CD14-positive monocyte (primary cell): ENCODE measurements around the gene TRAK2. TPM values are rescaled to one million over a fixed set of nuclear protein-coding genes. Genes with fewer than 3 reads are reported as not detected.
"Not testable (repeated sequence)": the region's sequence is repeated elsewhere in the genome, so short reads cannot be mapped to it uniquely, and the experiment has no call there.

Experiments used
- DNase-seq, 3 donors: peaks; one replicate each; pipeline ENCODE4 v3.0.0-alpha.2; 2011 to 2022
- H2AFZ ChIP-seq: 2 replicates; pipeline ENCODE4 v1.6.0; 2012; ENCODE audit warnings: mild to moderate bottlenecking, low read depth, low read length, inconsistent platforms; ENCODE audit not compliant: insufficient read depth, poor library complexity, severe bottlenecking
- H3K27ac ChIP-seq, 2 donors: 1 replicate in 1 of 2; 2 replicates in 1 of 2; pipeline ENCODE4 v1.5.1; 2012 to 2013; ENCODE audit warnings: low read length in 2 of 2, control low read depth in 1 of 2, inconsistent platforms in 1 of 2, low read depth in 1 of 2, mild to moderate bottlenecking in 1 of 2
- H3K27me3 ChIP-seq, 2 donors: one replicate each; pipeline versions ENCODE4 v1.6.0 to v1.6.1; 2011 to 2013; ENCODE audit warnings: low read length in 2 of 2; ENCODE audit not compliant: control insufficient read depth in 2 of 2, insufficient read depth in 2 of 2
- H3K36me3 ChIP-seq, 2 donors: replicated peaks in 1 of 2; 1 replicate in 1 of 2; 2 replicates in 1 of 2; pipeline versions ENCODE4 v1.5.1 to v1.6.1; 2012 to 2013; ENCODE audit warnings: low read length in 2 of 2, control low read depth in 1 of 2, inconsistent platforms in 1 of 2, mild to moderate bottlenecking in 1 of 2; ENCODE audit not compliant: insufficient read depth in 2 of 2, control insufficient read depth in 1 of 2
- H3K4me1 ChIP-seq, 2 donors: 1 replicate in 1 of 2; 2 replicates in 1 of 2; pipeline versions ENCODE4 v1.5.1 to v1.6.1; 2012 to 2013; ENCODE audit warnings: low read length in 2 of 2, control low read depth in 1 of 2, inconsistent platforms in 1 of 2, mild to moderate bottlenecking in 1 of 2, moderate library complexity in 1 of 2; ENCODE audit not compliant: insufficient read depth in 2 of 2, control insufficient read depth in 1 of 2
- H3K4me2 ChIP-seq: replicated peaks from 2 replicates; pipeline ENCODE3; 2012; ENCODE audit warnings: low read length, moderate library complexity, mild to moderate bottlenecking; ENCODE audit not compliant: poor library complexity, severe bottlenecking; ENCODE audit errors: extremely low read depth
- H3K4me3 ChIP-seq, 3 experiments: fragments of 200-600 bp in 1 of 3; sonication (generic) in 1 of 3; replicated peaks in 1 of 3; 1 replicate in 2 of 3; 2 replicates in 1 of 3; pipeline ENCODE4 v1.5.1; 2011 to 2013; ENCODE audit warnings: low read length in 3 of 3, mild to moderate bottlenecking in 3 of 3, control low read depth in 2 of 3, low read depth in 2 of 3, inconsistent platforms in 1 of 3, moderate library complexity in 1 of 3
- H3K79me2 ChIP-seq: 2 replicates; pipeline ENCODE4 v1.6.0; 2012; ENCODE audit warnings: mild to moderate bottlenecking, control low read depth, inconsistent platforms, low read length, moderate library complexity; ENCODE audit not compliant: insufficient read depth
- H3K9ac ChIP-seq: 2 replicates; pipeline ENCODE4 v1.6.0; 2017; ENCODE audit warnings: low read length, mild to moderate bottlenecking; ENCODE audit not compliant: insufficient read depth, poor library complexity, severe bottlenecking
- H3K9me3 ChIP-seq, 2 donors: replicated peaks in 1 of 2; 1 replicate in 1 of 2; 2 replicates in 1 of 2; pipeline versions ENCODE4 v1.5.1 to v1.6.1; 2012 to 2013; ENCODE audit warnings: low read length in 2 of 2, control low read depth in 1 of 2; ENCODE audit not compliant: control insufficient read depth in 1 of 2, insufficient read depth in 1 of 2
- H4K20me1 ChIP-seq: 2 replicates; pipeline ENCODE4 v1.6.0; 2012; ENCODE audit warnings: mild to moderate bottlenecking, low read length, control low read depth, moderate library complexity; ENCODE audit not compliant: insufficient read depth
- H3K27ac Mint-ChIP-seq, 7 donors: one replicate each; pipeline ENCODE4 v1.8.0; 2020; ENCODE audit warnings: mild to moderate bottlenecking in 7 of 7, mixed read lengths in 7 of 7, moderate library complexity in 6 of 7, inconsistent platforms in 2 of 7
- H3K27me3 Mint-ChIP-seq, 3 donors: one replicate each; pipeline ENCODE4 v1.8.0; 2021 to 2022; ENCODE audit warnings: low read depth in 3 of 3, mild to moderate bottlenecking in 3 of 3, mixed read lengths in 3 of 3, moderate library complexity in 3 of 3, inconsistent platforms in 1 of 3
- H3K36me3 Mint-ChIP-seq, 2 donors: one replicate each; pipeline ENCODE4 v1.8.0; 2020; ENCODE audit warnings: mixed read lengths in 2 of 2, inconsistent platforms in 1 of 2, mild to moderate bottlenecking in 1 of 2
- H3K4me1 Mint-ChIP-seq: one replicate; pipeline ENCODE4 v1.8.0; 2020; ENCODE audit warnings: mild to moderate bottlenecking, mixed read lengths
- H3K4me3 Mint-ChIP-seq, 2 donors: one replicate each; pipeline ENCODE4 v1.8.0; 2020; ENCODE audit warnings: mild to moderate bottlenecking in 2 of 2, mixed read lengths in 2 of 2, moderate library complexity in 1 of 2
- H3K9me3 Mint-ChIP-seq, 7 donors: one replicate each; pipeline ENCODE4 v1.8.0; 2020 to 2022; ENCODE audit warnings: mixed read lengths in 7 of 7, mild to moderate bottlenecking in 6 of 7, moderate library complexity in 6 of 7, inconsistent platforms in 2 of 7
- CTCF ChIP-seq: fragments of 200-600 bp; IDR thresholded peaks from one replicate; pipeline ENCODE4 v1.8.0; 2022; ENCODE audit warnings: antibody characterized with exemption, mild to moderate bottlenecking
- WGBS: methylation state at CpG from one replicate; pipeline ENCODE4 v1.1.5; 2013; ENCODE audit warnings: missing lambda C conversion rate; ENCODE audit not compliant: insufficient coverage; 5-methylcytosine and 5-hydroxymethylcytosine counted together
- intact Hi-C, 2 donors: fragments of 100-400 bp; cut with micrococcal nuclease; formaldehyde crosslinking; loops; one replicate each; pipeline versions ENCODE4 v1.15.0 to v1.15.1; 2023
- polyA plus RNA-seq, 3 donors: library from polyadenylated mRNA; depleted of rRNA in 1 of 3; unstranded in 2 of 3; stranded (reverse) in 1 of 3; fragments of 300-500 nt in 2 of 3; fragments of >200 nt in 1 of 3; fragmentation: Illumina TruSeq in 2 of 3; gene quantifications; 1 replicate in 2 of 3; 2 replicates in 1 of 3; pipeline ENCODE4 v1.2.3, GENCODE V29; 2012 to 2021

TRAK2 gene
- polyA plus RNA-seq, 3 donors: 7.6 to 16.8 (median 15.3) TPM

- 100% methylated on average over 1 of the region's 7 CpGs for WGBS
- Mint-ChIP-seq H3K27ac (peak overlapping the region in 1 of 7 donors; percentile 46), H3K4me1 (peaks cover 5% of the 10 kb centered on the region), H3K27me3 (no peaks in the 10 kb centered on the region), H3K9me3 (peaks cover 0 to 2% (median 0%) of the 10 kb centered on the region in 7 donors), H3K36me3 (peaks cover 0 to 6% of the 10 kb centered on the region in 2 donors), H3K4me3 (no peak overlapping the region)
- intact Hi-C loops: loop anchor here in 1 of 2 donors (10.0 kb wide), 1 partner anchor 343 kb away; the partner anchor contains the start of gene ALS2
- Histone ChIP-seq H3K4me2 (no peak overlapping the region), H3K4me1 (peaks cover 4 to 9% of the 10 kb centered on the region in 2 donors), H2AFZ (no peak overlapping the region), H3K9me3 (no peaks in the 10 kb centered on the region), H3K79me2 (peaks cover 52% of the 10 kb centered on the region), H3K36me3 (no peaks in the 10 kb centered on the region), H3K27ac (no peak overlapping the region), H3K27me3 (no peaks in the 10 kb centered on the region), H3K4me3 (no peak overlapping the region), H3K9ac (no peak overlapping the region), H4K20me1 (peaks cover 35% of the 10 kb centered on the region)
- TF ChIP-seq CTCF: no peak
- DNase-seq: no peak
Measured at GRCh38 chr2:201441409-201441808, 9.8 kb downstream of the TRAK2 start.

DNA sequence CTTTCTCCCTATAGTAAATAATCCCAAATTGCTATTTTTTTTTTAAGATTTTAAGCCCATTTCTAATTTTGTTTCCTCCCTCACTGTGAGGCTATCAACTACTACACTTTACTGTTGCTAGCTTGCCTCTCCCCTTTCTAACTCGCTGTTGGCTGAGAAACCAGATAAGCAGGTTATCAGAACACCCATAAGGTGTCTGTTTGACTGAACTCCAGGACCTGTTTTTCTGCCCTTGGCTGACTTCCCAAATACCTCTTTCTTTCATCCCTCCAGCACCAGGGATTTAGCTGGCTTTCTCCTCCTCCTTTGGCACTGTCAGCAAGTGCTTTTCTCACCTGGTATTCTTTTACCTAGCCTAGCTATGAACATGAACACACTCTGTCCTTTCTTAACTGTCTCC is 11.1 kb downstream of the TRAK2 start:
- H4K20me1 ChIP-seq: peaks cover 34% of the 10 kb centered on the region
- no peaks in the 10 kb centered on the region for H3K36me3 ChIP-seq
- no peak overlapping the region for H3K4me2 ChIP-seq
- 40% methylated on average over 1 of the region's 1 CpG for WGBS
- intact Hi-C loops: loop anchor here in 1 of 2 donors (10.0 kb wide), 1 partner anchor 345 kb away; the partner anchor contains the start of gene ALS2
- peaks cover 4 to 7% of the 10 kb centered on the region in 2 donors for H3K4me1 ChIP-seq
- no peaks in the 10 kb centered on the region for H3K4me1 Mint-ChIP-seq
- peaks cover 0 to 6% of the 10 kb centered on the region in 2 donors for H3K36me3 Mint-ChIP-seq
- no peaks in the 10 kb centered on the region for H3K27me3 ChIP-seq
- H2AFZ ChIP-seq: no peak overlapping the region
- no peaks in the 10 kb centered on the region for H3K27me3 Mint-ChIP-seq
- no peak for TF ChIP-seq CTCF
- H3K4me3 Mint-ChIP-seq: no peak overlapping the region
- no peak for DNase-seq
- H3K9ac ChIP-seq: no peak overlapping the region
- no peak overlapping the region for H3K27ac ChIP-seq
- peaks cover 47% of the 10 kb centered on the region for H3K79me2 ChIP-seq
- no peak overlapping the region for H3K27ac Mint-ChIP-seq
- H3K9me3 ChIP-seq: no peaks in the 10 kb centered on the region
- peaks cover 0 to 2% (median 0%) of the 10 kb centered on the region in 7 donors for H3K9me3 Mint-ChIP-seq
- H3K4me3 ChIP-seq: no peak overlapping the region

- H3K4me3 ChIP-seq, intact Hi-C loops, H3K4me1 Mint-ChIP-seq, H3K9me3 Mint-ChIP-seq, H2AFZ ChIP-seq, H3K27ac Mint-ChIP-seq, H3K9ac ChIP-seq, H3K27ac ChIP-seq, H3K27me3 ChIP-seq, H3K36me3 ChIP-seq, H3K36me3 Mint-ChIP-seq, H3K4me3 Mint-ChIP-seq, H3K9me3 ChIP-seq, H3K27me3 Mint-ChIP-seq, H3K4me2 ChIP-seq, DNase-seq, H3K4me1 ChIP-seq: not testable (repeated sequence)
- peaks cover 38% of the 10 kb centered on the region for H4K20me1 ChIP-seq
- peaks cover 45% of the 10 kb centered on the region for H3K79me2 ChIP-seq
- no CpG with 5 or more reads among the region's 3 CpGs for WGBS
Measured at GRCh38 chr2:201439336-201439922, 11.8 kb downstream of the TRAK2 start.
